ENCODE data around the gene ZNF630.
"Not testable (repeated sequence)": the region's sequence is repeated elsewhere in the genome, so short reads cannot be mapped to it uniquely, and the experiment has no call there.

DNA sequence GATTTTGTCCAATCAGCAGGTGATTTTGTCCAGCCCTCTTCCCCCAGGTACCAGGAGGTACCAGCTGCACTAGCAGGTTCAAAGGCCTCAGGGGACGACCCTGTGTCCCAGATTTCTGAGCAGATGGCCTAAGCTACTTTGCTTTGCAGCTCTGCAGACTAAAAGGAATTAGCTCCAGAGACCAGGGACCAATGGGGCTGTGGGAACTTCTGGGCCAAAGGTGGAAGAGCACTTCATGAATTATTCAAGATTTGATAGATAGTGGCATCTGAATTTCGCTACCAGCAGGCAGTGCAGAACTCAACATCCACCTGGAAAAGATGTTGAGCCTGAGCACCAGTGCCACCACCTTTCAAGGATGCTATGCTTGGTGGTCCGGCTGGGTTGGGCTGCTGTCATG lies 21.1 kb upstream of the ZNF630 start:
- not testable (repeated sequence) for TF ChIP-seq RAD21 (conservative IDR thresholded peaks at IDR 0.05); POLR2AphosphoS5 (IDR thresholded peaks at IDR 0.05); MXI1 (conservative IDR thresholded peaks at IDR 0.05; ENCODE audit: poor library complexity, severe bottlenecking); EP300 (conservative IDR thresholded peaks at IDR 0.05; ENCODE audit: poor library complexity, severe bottlenecking); EZH2 (IDR thresholded peaks at IDR 0.05; ENCODE audit: borderline replicate concordance, insufficient read depth, low read length, poor library complexity, severe bottlenecking); TAF1 (IDR thresholded peaks at IDR 0.05; ENCODE audit: low read depth)
- TF ChIP-seq, protein P1, sequence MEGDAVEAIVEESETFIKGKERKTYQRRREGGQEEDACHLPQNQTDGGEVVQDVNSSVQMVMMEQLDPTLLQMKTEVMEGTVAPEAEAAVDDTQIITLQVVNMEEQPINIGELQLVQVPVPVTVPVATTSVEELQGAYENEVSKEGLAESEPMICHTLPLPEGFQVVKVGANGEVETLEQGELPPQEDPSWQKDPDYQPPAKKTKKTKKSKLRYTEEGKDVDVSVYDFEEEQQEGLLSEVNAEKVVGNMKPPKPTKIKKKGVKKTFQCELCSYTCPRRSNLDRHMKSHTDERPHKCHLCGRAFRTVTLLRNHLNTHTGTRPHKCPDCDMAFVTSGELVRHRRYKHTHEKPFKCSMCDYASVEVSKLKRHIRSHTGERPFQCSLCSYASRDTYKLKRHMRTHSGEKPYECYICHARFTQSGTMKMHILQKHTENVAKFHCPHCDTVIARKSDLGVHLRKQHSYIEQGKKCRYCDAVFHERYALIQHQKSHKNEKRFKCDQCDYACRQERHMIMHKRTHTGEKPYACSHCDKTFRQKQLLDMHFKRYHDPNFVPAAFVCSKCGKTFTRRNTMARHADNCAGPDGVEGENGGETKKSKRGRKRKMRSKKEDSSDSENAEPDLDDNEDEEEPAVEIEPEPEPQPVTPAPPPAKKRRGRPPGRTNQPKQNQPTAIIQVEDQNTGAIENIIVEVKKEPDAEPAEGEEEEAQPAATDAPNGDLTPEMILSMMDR (IDR thresholded peaks at IDR 0.05; ENCODE audit: poor library complexity, severe bottlenecking) = not testable (repeated sequence)
